H1 (cell line): ENCODE results near the gene FES. TPM values are rescaled to one million over a fixed set of nuclear protein-coding genes. Genes with fewer than 3 reads are reported as not detected.

ENCODE experiments used
- CTCF ChIA-PET: fragments of 300-600 bp; sonication (Branson Sonifier 250); formaldehyde crosslinking; loops from one replicate; lab custom pipeline; 2021; ENCODE audit not compliant: partially characterized antibody; lab: Charles Lee
- POLR2A ChIA-PET: fragments of 300-600 bp; sonication (Branson Sonifier 250); formaldehyde crosslinking; loops from one replicate; lab custom pipeline; 2021; ENCODE audit warnings: inconsistent platforms; ENCODE audit not compliant: partially characterized antibody; lab: Charles Lee
- DNase-seq, 2 experiments: peaks; one replicate each; pipeline versions ENCODE4 v3.0.0 to v3.0.0-alpha.2; 2010 to 2022; ENCODE audit warnings: low spot score in 2 of 2, low read depth in 1 of 2, mixed read lengths in 1 of 2
- FAIRE-seq: peaks from 2 replicates; lab custom pipeline; 2011; peaks lifted over from hg19 to GRCh38; lab: Jason Lieb, UNC
- H2AFZ ChIP-seq: 2 replicates; pipeline ENCODE4 v1.8.1; 2012; ENCODE audit warnings: low read length, inconsistent platforms
- H2AK5ac ChIP-seq: 2 replicates; pipeline ENCODE4 v1.6.1; 2013; ENCODE audit warnings: low read depth, low read length
- H2BK120ac ChIP-seq: replicated peaks from 2 replicates; pipeline ENCODE3; 2013; ENCODE audit warnings: low read depth, low read length, inconsistent platforms
- H2BK12ac ChIP-seq: 2 replicates; pipeline ENCODE4 v1.6.1; 2013; ENCODE audit warnings: low read depth, low read length
- H2BK15ac ChIP-seq: 2 replicates; pipeline ENCODE4 v1.6.1; 2013; ENCODE audit warnings: low read length
- H2BK20ac ChIP-seq: 2 replicates; pipeline ENCODE4 v1.6.1; 2013; ENCODE audit warnings: low read length
- H2BK5ac ChIP-seq: 2 replicates; pipeline ENCODE4 v1.6.1; 2013; ENCODE audit warnings: low read depth, low read length
- H3K14ac ChIP-seq: 2 replicates; pipeline ENCODE4 v1.6.1; 2013; ENCODE audit warnings: inconsistent platforms; ENCODE audit not compliant: insufficient read length
- H3K18ac ChIP-seq: 2 replicates; pipeline ENCODE4 v1.6.1; 2013; ENCODE audit warnings: low read length; ENCODE audit errors: extremely low read depth
- H3K23ac ChIP-seq: 2 replicates; pipeline ENCODE4 v1.6.1; 2013; ENCODE audit warnings: inconsistent platforms; ENCODE audit not compliant: insufficient read length
- H3K23me2 ChIP-seq: 2 replicates; pipeline ENCODE4 v1.6.1; 2013; ENCODE audit warnings: low read depth, low read length
- H3K27ac ChIP-seq: 2 replicates; pipeline ENCODE4 v1.6.1; 2011; ENCODE audit warnings: low read depth, low read length, inconsistent platforms
- H3K27me3 ChIP-seq, 4 experiments: replicated peaks in 1 of 4; 1 replicate in 1 of 4; 2 replicates in 3 of 4; pipeline versions ENCODE4 v1.6.1 to v1.8.1; 2011 to 2013; ENCODE audit warnings: low read length in 3 of 4, mild to moderate bottlenecking in 3 of 4, inconsistent platforms in 2 of 4, mixed read lengths in 2 of 4, moderate library complexity in 1 of 4; ENCODE audit not compliant: control insufficient read depth in 3 of 4, insufficient read depth in 3 of 4; ENCODE audit errors: extremely low read depth in 1 of 4
- H3K36me3 ChIP-seq, 4 experiments: 2 replicates each; pipeline versions ENCODE4 v1.6.1 to v1.8.1; 2011 to 2013; ENCODE audit warnings: mild to moderate bottlenecking in 4 of 4, low read length in 3 of 4, moderate library complexity in 2 of 4, control low read depth in 1 of 4, inconsistent platforms in 1 of 4; ENCODE audit not compliant: insufficient read depth in 4 of 4, control insufficient read depth in 2 of 4
- H3K4ac ChIP-seq: replicated peaks from 2 replicates; pipeline ENCODE3; 2013; ENCODE audit warnings: low read length, low read depth, mixed read lengths, inconsistent platforms; ENCODE audit not compliant: insufficient read length
- H3K4me1 ChIP-seq, 4 experiments: replicated peaks in 1 of 4; 1 replicate in 1 of 4; 2 replicates in 3 of 4; pipeline versions ENCODE4 v1.6.1 to v1.8.1; 2011 to 2013; ENCODE audit warnings: low read length in 3 of 4, inconsistent platforms in 2 of 4, mixed read lengths in 1 of 4; ENCODE audit not compliant: insufficient read depth in 4 of 4, control insufficient read depth in 3 of 4
- H3K4me2 ChIP-seq, 2 experiments: 2 replicates each; pipeline versions ENCODE4 v1.6.1 to v1.8.1; 2011 to 2013; ENCODE audit warnings: low read depth in 2 of 2, low read length in 2 of 2, control low read depth in 1 of 2, inconsistent platforms in 1 of 2, mild to moderate bottlenecking in 1 of 2; ENCODE audit not compliant: insufficient read depth in 1 of 2
- H3K4me3 ChIP-seq, 4 experiments: fragments of 200-600, 300-600 bp in 1 of 4; sonication (generic), shearing (Covaris generic), sonication (Bioruptor Twin) in 1 of 4; 2 replicates each; pipeline versions ENCODE4 v1.5.1 to v1.8.1; 2011 to 2016; ENCODE audit warnings: low read length in 4 of 4, low read depth in 3 of 4, control low read depth in 2 of 4, inconsistent platforms in 2 of 4, mild to moderate bottlenecking in 2 of 4, mixed read lengths in 1 of 4, moderate library complexity in 1 of 4; ENCODE audit not compliant: insufficient read depth in 2 of 4; ENCODE audit errors: extremely low read depth in 1 of 4
- H3K56ac ChIP-seq: replicated peaks from 2 replicates; pipeline ENCODE3; 2013; ENCODE audit warnings: low read depth, mild to moderate bottlenecking, mixed read lengths, low read length, inconsistent platforms; ENCODE audit not compliant: insufficient read length
- H3K79me1 ChIP-seq: 2 replicates; pipeline ENCODE4 v1.6.1; 2013; ENCODE audit warnings: low read depth, low read length, control low read depth
- H3K79me2 ChIP-seq, 2 experiments: 2 replicates each; pipeline versions ENCODE4 v1.6.1 to v1.8.1; 2012 to 2013; ENCODE audit warnings: low read length in 2 of 2, mild to moderate bottlenecking in 2 of 2, inconsistent platforms in 1 of 2; ENCODE audit not compliant: insufficient read depth in 2 of 2, control insufficient read depth in 1 of 2
- H3K9ac ChIP-seq, 4 experiments: replicated peaks in 1 of 4; 1 replicate in 1 of 4; 2 replicates in 3 of 4; pipeline versions ENCODE4 v1.6.1 to v1.8.1; 2011 to 2013; ENCODE audit warnings: low read depth in 3 of 4, low read length in 3 of 4, control low read depth in 2 of 4, mild to moderate bottlenecking in 2 of 4, moderate library complexity in 2 of 4, inconsistent platforms in 1 of 4; ENCODE audit errors: extremely low read depth in 1 of 4
- H3K9me3 ChIP-seq, 2 experiments: 2 replicates each; pipeline versions ENCODE4 v1.6.1 to v1.8.1; 2012 to 2013; ENCODE audit warnings: mild to moderate bottlenecking in 2 of 2, moderate library complexity in 2 of 2, control low read depth in 1 of 2, inconsistent platforms in 1 of 2, low read depth in 1 of 2, low read length in 1 of 2, mixed read lengths in 1 of 2; ENCODE audit not compliant: insufficient read depth in 2 of 2
- H4K20me1 ChIP-seq, 2 experiments: replicated peaks in 1 of 2; 2 replicates each; pipeline versions ENCODE3 to v1.8.1; 2011 to 2013; ENCODE audit warnings: inconsistent platforms in 2 of 2, low read length in 2 of 2, mild to moderate bottlenecking in 1 of 2; ENCODE audit not compliant: insufficient read depth in 2 of 2, control insufficient read depth in 1 of 2
- H4K5ac ChIP-seq: 2 replicates; pipeline ENCODE4 v1.6.1; 2013; ENCODE audit warnings: low read length, low read depth, mixed read lengths, inconsistent platforms; ENCODE audit not compliant: insufficient read length
- H4K8ac ChIP-seq: 2 replicates; pipeline ENCODE4 v1.8.0; 2013; ENCODE audit warnings: mild to moderate bottlenecking, moderate library complexity, low read length, inconsistent platforms; ENCODE audit not compliant: insufficient read depth; ENCODE audit errors: extremely low read depth
- H4K91ac ChIP-seq: replicated peaks from 2 replicates; pipeline ENCODE3; 2013; ENCODE audit warnings: low read length, mixed read lengths, inconsistent platforms; ENCODE audit not compliant: insufficient read length
- BACH1 ChIP-seq: IDR thresholded peaks from 2 replicates; pipeline ENCODE4 v1.6.1; 2012; ENCODE audit warnings: low read length, improper control_type of control experiment
- RFX5 ChIP-seq: IDR thresholded peaks from 2 replicates; pipeline ENCODE4 v1.6.1; 2011; ENCODE audit warnings: low read depth, low read length, improper control_type of control experiment, borderline replicate concordance
- WGBS, 2 experiments: shearing (Covaris generic) in 1 of 2; methylation state at CpG; one replicate each; pipeline versions ENCODE4 v1.1.6 to v1.1.7; 2013 to 2015; ENCODE audit warnings: low lambda C conversion rate in 2 of 2, mixed read lengths in 2 of 2, inconsistent platforms in 1 of 2, low coverage in 1 of 2, missing lambda C conversion rate in 1 of 2; ENCODE audit not compliant: insufficient replicate concordance in 2 of 2, insufficient coverage in 1 of 2, insufficient read length in 1 of 2; ENCODE audit errors: extremely low coverage in 1 of 2, missing lambda C conversion rate in 1 of 2; 5-methylcytosine and 5-hydroxymethylcytosine counted together
- polyA plus RNA-seq, 7 experiments: library from polyadenylated mRNA; depleted of rRNA in 3 of 7; stranded (reverse) in 5 of 7; unstranded in 2 of 7; fragments of >200 nt in 5 of 7; fragments of 200-250 nt in 2 of 7; gene quantifications; 1 replicate in 5 of 7; 2 replicates in 1 of 7; 4 replicates in 1 of 7; pipeline versions ENCODE4 v1.2.1 to v1.2.3, GENCODE V29; 2011 to 2013; ENCODE audit warnings: missing spikeins in 2 of 7, mixed read lengths in 2 of 7
- total RNA-seq: library from RNA; stranded (reverse); fragmentation: NEBNext Ultra II Directional; extraction: Animal tissue kit (Norgen Biotek cat#: 25700); gene quantifications from 2 replicates; pipeline ENCODE4 v1.2.1, GENCODE V29; 2021

Gene FES
- total and polyA plus RNA-seq, 2 of the 8 experiments (the other 6 are each of a cell fraction or from before 2014, with no cell fraction given): 8.5 to 8.6 TPM

DNA sequence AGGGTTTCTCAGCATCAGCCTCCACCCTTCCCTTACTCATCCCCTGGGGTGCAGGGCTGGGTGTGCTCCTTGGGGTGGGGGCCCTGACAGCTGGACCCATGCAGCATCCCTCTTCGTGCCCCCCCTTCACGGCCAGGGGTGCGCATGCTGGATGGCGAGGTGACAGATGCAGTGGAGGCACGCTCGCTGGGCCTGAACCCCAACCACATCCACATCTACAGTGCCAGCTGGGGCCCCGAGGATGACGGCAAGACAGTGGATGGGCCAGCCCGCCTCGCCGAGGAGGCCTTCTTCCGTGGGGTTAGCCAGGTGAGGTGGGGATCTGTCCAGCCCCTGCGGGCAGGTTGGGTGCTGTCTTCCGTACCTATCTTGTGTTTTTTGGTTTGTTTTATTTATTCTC is 6.3 kb upstream of the FES start:
- H4K5ac ChIP-seq: no peak overlapping the region
- no peak overlapping the region for H2BK12ac ChIP-seq
- no peak overlapping the region for H4K91ac ChIP-seq
- H3K36me3 ChIP-seq: peaks cover 5 to 18% (median 13%) of the 10 kb centered on the region in 4 experiments; a peak in 5 of 8 replicates
- no peaks in the 10 kb centered on the region for H3K9me3 ChIP-seq
- H3K56ac ChIP-seq: no peak overlapping the region
- FAIRE-seq: no peak
- peaks cover 2% of the 10 kb centered on the region; the same call in 1 of the 2 replicates for H3K79me1 ChIP-seq
- H3K14ac ChIP-seq: no peak overlapping the region
- CTCF ChIA-PET: no interaction called here
- H3K4me3 ChIP-seq: no peak overlapping the region
- peaks cover 0 to 6% of the 10 kb centered on the region in 2 experiments for H4K20me1 ChIP-seq
- no peak overlapping the region for H3K4me2 ChIP-seq
- no peak for DNase-seq
- H3K4ac ChIP-seq: no peak overlapping the region
- H3K18ac ChIP-seq: no peak overlapping the region
- no peaks in the 10 kb centered on the region for H3K27me3 ChIP-seq
- H2AFZ ChIP-seq: no peak overlapping the region
- no peak overlapping the region for H2BK20ac ChIP-seq
- no peak overlapping the region for H3K23ac ChIP-seq
- no peak overlapping the region for H3K9ac ChIP-seq
- H2BK15ac ChIP-seq: no peak overlapping the region
- H2BK5ac ChIP-seq: no peak overlapping the region
- peaks cover 10 to 16% (median 13%) of the 10 kb centered on the region in 4 experiments for H3K4me1 ChIP-seq
- H2BK120ac ChIP-seq: no peak overlapping the region
- H3K27ac ChIP-seq: no peak overlapping the region
- 93% methylated on average over 12 of the region's 14 CpGs; no CpG with 5 or more reads in 1 of the 2 experiments for WGBS, 2 experiments
- no peak overlapping the region for H4K8ac ChIP-seq
- no peaks in the 10 kb centered on the region; a peak in 2 of 4 replicates for H3K79me2 ChIP-seq
- no peak overlapping the region for H2AK5ac ChIP-seq
- POLR2A ChIA-PET: no interaction called here
- H3K23me2 ChIP-seq: 0 out of 2 replicates have a peak, but pooled peaks cover 1% of the 10 kb centered on the region
- TF ChIP-seq RFX5: no peak
- TF ChIP-seq BACH1: no peak
